GM10847 (cell line): ENCODE measurements around the gene CPXM2.

Experiments
- POLR2A ChIP-seq: IDR thresholded peaks from 2 replicates; pipeline ENCODE4 v1.6.1; 2011; ENCODE audit not compliant: insufficient read length; ENCODE audit errors: extremely low read depth

CPXM2 gene

DNA sequence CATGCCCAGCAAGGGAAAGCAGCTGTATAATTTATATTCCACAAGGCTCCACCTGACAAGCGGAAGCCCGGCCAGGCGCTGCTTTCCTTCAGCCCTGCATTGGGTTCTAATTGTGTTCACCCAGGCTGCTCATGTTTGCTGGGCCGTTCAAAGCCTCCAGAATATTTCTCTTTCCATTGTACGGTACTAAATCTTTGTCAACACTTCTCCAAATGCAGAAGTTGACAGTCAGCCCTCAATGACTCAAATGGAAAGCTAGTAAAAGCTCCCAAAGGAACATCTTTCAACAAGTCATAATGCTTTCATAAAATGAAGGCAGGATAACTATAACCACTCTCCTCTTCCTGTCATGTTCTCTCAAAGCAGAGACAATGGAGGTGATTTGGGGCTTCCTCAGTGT lies 17.8 kb upstream of the CPXM2 start:
- TF ChIP-seq POLR2A, result no peak

DNA sequence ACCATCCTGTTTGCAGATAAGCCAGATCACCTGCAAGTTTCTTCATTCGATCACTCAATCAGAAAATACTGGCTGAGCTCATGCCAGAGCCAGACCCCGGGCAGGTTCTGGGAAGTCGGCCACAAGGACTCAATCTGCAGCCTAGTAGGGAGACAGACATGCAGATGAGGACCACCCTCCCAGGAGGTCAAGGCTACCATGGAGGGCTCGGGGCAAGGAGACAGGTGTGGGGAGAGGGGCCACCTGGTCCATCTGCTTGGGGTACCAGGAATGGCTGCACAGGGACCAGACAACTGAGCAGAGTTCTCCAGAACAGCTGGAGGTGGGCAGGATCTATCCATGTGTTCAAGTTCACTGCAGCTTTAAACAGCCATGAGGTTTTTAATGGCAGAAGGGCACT lies 16.8 kb upstream of the CPXM2 start:
- no peak for TF ChIP-seq POLR2A

DNA sequence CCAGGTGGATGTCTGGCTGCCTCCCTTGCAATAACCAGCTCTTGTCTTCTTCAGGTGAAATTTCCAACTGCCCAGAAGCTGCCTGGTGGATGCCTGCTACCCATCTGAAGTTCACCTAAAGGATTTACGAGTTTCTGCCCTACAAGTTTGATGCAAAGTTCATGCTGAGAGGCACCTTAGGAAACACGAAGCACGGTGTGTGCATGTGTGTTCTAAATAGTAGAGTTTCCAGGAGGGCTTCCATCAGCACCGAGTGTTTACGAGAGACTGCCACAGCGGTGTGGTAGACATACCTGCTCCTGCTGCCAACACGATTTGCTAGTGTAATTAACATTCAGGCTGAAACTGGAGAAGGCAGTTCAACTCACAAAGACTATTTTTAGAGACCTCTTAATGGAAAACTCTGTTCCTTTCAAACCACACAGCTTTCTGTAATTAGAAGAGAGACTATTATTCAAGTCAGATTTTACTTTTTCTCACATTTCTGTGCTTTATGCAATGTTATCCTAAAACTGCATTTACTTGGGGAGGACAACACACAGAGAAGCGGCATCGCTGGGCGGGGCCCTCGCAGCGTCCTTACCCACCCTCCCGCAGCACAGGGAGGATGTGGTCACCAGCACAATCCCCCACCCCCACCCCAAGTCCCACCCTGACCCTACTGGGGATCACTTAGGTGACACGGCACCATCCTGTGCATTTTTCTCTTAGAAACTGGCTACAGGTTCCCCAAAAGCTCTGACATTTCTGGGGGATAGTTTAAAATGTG lies 15.5 kb upstream of the CPXM2 start:
- no peak for TF ChIP-seq POLR2A

DNA sequence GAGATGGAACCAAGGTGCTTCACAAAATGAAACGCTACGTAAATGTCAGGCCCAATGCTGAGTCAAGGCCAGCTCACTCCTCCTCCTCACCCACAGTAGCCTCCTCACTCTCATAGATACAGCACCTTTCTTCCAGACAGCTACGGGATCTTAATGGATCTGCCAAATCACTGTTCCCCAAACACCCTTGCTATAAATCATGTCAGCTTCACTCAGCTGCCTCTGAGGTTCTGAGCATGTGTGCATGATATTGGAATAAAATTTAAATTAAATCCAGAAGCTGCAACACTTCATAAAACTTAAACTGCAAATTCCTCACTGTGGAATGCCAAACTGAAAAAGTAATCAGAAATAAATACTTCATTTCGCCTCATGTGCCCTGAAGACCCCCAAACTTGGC lies 14.7 kb upstream of the CPXM2 start:
- TF ChIP-seq POLR2A, result no peak

DNA sequence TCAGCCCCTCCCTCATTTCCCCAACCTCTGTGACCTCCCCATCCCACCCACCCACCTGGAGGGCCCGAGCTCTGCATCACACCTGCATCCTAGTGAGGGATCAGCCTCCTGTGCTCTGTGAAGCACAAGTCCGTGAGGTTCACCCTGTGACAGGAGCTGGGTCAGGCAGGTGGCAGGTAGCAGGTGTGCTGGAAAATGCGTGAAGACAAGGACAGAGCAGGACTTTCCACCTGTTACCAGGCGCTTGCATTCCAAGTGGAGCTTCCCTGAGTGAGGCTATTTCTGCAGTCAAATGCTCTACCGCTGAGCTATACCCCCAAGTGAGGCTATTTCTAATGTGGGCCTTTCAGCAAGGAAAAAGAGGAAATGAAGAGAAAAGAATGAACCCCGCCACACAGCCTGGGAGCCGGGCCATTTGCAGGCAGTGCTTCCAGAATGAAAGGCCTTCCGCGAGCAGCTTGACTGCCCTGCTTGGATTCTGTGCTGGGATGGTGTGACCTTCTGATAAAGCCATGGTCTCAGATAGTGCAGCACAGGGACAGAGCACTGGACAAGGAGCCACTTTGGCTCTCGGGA lies 13.3 kb upstream of the CPXM2 start:
- TF ChIP-seq POLR2A, result no peak

DNA sequence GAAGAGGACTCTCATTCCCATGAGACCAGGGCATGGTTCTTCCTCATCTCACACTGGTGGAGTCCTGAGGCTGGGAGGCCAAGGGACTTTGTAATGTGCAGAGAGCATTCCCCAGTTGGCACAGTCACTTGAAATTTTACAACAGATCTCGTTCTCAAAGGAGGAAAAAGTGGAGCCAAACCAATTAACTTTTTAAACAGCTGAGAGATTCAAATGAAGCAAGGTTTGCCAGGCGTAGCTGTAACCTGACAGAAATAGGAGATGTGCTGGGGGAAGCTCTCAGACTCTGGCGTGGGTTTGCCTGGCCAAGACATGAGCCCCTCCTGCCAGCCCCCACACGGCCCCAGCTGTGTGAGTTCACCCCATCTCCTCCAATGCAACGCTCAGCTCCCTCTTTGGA lies 12.0 kb upstream of the CPXM2 start:
- no peak for TF ChIP-seq POLR2A

DNA sequence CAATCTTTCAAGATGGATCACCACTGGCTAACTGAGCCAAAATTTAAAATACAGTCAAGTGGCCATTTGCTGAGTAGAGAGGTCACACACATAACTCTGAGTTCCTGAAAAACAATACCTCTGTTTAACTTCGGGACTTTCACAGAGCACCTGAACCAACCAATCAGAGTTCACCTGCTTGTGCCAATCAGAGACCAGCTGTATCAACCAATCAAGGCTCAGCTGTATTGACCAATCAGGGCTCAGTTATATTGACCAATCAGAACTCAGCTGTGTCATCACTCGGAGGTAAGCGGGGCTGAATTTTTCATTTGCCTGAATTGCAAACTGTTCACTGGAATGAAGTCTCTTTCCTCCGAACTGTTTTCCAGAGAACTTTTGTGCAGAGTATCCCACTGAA lies 10.0 kb upstream of the CPXM2 start:
- TF ChIP-seq POLR2A, result no peak

DNA sequence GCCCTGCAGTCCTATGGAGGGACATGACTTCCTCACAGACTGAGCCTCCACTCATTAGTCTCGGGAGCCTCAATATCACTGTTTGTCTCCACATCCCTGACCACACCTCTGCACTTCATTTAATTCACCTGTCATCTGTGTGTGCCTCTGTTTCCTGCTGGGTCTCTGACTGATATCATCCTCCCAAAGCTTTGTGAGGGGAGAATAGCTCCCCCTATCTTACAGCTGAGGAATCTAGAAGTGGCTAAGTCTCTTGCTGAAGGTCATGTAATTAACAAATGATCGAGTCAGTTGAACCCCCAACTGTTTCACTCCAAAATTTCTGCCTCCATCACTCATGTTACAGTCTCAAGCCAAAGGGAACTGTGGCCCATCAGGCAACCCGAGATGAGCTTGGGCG lies 5.5 kb upstream of the CPXM2 start:
- TF ChIP-seq POLR2A, result no peak

DNA sequence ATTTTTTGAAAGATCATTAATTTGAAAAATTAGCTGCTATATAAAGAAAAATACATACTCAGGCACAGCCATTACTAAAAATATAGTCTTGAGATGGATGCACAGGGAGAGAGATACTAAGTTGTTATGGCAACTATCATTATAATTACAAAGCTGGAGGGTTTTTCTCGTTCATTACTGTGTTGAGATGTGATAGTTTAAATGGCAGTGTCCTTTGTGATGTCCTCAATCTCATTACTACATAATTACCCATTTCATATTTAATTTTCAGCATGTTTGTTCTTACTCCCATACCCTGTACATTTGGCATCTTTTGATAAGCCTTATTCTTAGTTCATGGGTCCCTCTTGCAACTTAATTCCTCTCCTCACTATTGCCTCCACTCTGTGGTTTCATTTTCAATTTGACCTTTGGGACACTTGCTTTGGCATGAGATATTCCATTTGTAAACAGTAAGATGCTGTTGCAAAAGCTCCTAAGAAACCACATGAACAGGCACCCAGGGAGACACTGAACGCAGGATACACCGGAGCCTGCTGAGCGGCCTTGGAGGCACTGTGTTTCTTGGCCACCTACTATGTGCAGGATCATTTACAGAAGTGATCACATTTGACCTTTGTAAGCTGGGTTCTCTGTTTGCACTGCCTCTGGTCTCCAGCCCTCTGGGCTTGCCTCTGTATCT lies 4.8 kb upstream of the CPXM2 start:
- no peak for TF ChIP-seq POLR2A

DNA sequence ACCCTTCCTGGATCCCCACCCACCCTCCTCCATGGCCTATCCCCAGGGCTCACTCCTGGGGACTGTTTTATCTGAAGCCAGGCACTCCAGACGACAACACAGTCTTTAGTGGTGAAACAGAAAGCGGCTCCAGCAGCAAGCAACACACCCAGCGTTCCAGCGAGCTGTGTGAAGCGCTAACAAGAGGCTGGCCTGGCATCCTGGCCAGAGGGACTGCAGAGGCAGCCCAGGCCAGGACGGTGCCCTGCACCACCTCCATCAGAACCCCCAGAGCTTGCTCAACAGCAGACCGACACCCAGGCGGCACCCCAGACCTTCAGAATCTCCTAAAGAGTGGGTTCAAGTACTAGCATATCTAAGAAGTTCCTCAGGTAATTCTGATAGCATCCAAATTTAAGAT lies 2.0 kb upstream of the CPXM2 start:
- no peak for TF ChIP-seq POLR2A

DNA sequence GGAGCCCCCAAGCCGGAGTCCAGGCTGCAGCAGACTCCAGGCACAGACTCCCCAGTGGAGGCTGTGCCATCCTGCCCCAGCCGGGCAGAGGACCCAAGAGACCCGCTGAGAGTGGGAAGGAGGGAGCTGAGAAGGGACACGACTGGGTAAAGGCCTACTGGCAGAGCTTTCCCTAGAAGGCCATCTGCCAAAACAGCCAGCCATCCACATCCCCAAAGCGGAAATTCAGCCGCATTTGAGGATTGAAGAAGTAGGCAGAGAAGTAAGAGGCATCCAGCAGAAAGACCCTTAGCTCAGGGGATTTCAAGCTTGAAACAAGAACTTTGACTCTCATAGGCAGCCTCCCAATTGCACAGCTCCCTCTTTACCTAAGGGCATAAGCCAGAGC lies 857 bp downstream of the CPXM2 start:
- TF ChIP-seq POLR2A, result no peak

DNA sequence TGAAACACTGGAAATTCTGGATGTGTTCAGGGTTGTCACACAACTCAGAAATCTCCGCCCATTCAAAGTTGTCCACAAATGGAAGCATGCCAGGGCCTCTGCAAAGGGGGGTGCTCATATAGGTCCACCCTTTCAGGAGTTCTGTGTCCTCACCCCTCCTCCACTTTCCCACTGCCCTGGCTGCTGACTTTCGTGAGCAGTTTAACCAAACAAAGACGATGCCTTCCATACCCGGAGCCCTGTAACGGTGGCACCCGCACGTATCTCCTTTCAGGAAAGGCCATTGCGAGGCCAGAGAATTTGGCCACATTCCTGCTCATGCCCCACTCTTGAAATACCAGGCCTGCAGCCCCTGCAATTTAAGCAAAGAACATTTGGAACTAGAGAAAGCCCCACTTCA lies 1.4 kb downstream of the CPXM2 start:
- TF ChIP-seq POLR2A, result no peak

DNA sequence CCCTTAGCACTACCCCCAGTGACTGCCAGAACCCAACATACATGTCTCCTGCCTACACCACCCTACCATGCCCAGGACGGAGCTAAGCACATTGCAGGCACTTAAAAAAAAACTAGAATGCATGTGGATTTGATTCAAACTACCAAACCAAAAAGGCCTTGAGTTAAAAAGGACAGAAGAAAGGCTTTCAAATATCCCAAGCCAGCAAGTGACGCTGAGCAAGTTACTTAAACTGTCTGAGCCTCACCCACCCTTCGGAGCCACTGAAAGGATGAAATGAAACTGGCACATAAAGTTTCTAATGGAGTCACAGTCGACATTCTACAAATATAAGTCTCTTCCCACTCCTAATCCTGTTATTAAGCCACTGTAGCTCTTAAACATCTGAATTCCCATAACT lies 1.8 kb downstream of the CPXM2 start:
- TF ChIP-seq POLR2A, result no peak

DNA sequence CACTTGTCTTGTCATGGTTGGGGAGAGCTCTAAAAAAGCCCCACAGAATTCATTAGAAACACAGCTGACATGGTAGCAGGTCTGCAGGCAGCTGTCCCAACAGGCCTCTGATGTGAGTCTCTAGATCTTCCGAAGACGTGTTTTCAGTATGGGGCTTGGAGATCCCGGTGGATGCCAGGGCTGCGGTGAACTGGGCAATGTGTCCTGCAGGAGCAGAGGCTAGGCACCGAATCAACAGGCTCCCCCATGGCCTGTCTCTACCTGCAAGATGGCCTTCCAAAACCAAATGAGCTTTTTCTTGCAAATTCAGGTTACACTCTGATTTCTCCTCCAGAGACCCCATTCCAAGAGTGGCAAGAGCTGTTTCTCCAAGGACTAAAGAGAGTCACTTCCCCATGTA lies 2.9 kb downstream of the CPXM2 start:
- TF ChIP-seq POLR2A, result no peak

DNA sequence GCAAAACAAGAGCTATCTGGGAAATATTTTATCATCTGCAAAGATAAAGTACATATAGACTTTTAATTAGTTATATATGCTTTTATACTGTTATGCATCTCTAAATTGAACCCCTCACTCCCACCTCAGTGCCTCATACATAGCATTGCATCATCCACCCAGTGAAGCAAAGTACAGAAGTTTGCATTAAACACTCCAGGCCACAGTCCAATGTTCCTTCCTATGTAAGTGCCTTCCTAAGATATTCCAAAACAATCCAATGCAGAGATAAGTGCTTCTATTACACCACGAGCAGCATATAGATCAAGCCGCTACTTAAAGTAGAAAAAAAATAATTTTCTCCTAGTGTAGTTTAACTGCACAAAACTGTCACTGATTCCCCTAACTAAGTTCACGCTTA lies 3.4 kb downstream of the CPXM2 start:
- no peak for TF ChIP-seq POLR2A

DNA sequence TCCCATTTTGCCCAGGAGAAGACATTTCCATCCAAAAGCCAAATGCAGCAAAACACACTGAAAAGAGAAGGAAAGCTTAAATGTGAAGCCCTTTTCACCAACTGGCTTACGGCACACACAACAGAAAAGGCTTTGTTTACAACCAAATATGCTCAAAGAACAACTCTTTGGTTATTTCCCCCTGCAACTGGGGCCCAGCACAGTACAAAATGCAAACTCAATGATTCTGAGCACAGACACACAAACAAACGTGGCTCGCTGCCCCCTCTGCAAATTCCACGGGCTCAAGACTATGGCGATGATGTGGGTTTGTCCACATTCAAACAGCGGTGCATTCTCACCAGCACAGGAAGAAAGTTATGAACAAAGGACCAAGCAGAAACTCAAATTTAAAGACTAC lies 5.3 kb downstream of the CPXM2 start:
- no peak for TF ChIP-seq POLR2A

DNA sequence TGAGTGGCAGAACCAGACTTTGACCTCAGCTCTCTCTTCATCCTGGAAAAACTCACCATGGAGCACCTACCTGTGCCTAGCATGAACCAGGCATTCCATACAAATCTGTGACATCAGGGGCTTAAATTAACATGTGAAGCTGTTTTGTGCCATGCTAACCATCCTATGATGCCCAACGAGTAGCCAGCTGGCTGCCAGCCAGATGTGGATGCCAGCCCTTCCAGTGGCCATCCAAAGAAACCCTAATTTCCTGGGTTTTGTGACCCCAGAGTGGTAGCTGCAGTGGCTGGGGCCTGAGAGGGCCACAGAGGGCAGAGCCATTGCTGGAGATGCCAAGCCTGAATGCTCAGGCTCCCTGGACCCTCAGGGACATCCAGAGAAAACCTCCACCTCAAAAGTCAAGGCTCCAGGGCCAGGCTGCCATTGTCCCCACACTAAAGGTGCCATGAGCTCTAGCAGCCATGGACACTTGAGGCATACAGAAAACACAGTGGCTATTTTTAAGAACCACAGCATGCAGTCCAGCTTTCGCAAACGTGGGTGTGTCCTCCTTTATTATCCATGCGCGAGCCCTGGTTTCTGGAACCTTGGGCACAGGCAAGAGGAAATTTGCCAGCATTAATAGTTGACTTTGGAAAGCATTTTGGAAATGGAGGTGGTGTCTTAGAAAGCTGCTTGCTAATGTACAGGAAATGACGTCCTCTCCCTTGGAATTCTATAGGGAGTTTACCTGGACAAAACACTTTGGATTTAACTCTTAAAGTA lies 6.0 kb downstream of the CPXM2 start:
- no peak for TF ChIP-seq POLR2A
